DOHH2 (cell line): ENCODE results near the gene TYRO3.
A peak's percentile ranks its signal among the peaks of the same experiment; 100 is the strongest.

Source experiments
- H3F3A ChIP-seq: fragments of 200-600 bp; sonication (generic), shearing (Covaris generic); 2 replicates; pipeline ENCODE4 v1.6.0; 2016; ENCODE audit warnings: antibody characterized with exemption, mild to moderate bottlenecking; ENCODE audit not compliant: control insufficient read depth, insufficient read depth
- H3K27ac ChIP-seq: fragments of 200-600 bp; sonication (generic); 2 replicates; pipeline ENCODE4 v1.5.1; 2014; ENCODE audit warnings: low read depth, mild to moderate bottlenecking, low read length, moderate library complexity
- H3K27me3 ChIP-seq: fragments of 200-600 bp; sonication (generic); 2 replicates; pipeline ENCODE4 v1.6.1; 2014; ENCODE audit warnings: mild to moderate bottlenecking, low read length, mixed read lengths; ENCODE audit not compliant: control insufficient read depth
- H3K36me3 ChIP-seq: fragments of 200-600 bp; sonication (generic); 2 replicates; pipeline ENCODE4 v1.6.1; 2014; ENCODE audit warnings: mild to moderate bottlenecking, low read length, moderate library complexity, mixed read lengths; ENCODE audit not compliant: control insufficient read depth
- H3K4me1 ChIP-seq: fragments of 200-600 bp; sonication (generic); 2 replicates; pipeline ENCODE4 v1.6.1; 2014; ENCODE audit warnings: mild to moderate bottlenecking, low read length, mixed read lengths; ENCODE audit not compliant: control insufficient read depth
- H3K4me2 ChIP-seq: fragments of 200-600 bp; sonication (generic); 2 replicates; pipeline ENCODE4 v1.6.0; 2014; ENCODE audit warnings: mild to moderate bottlenecking, low read length, moderate library complexity
- H3K4me3 ChIP-seq: fragments of 200-600 bp; sonication (generic); 2 replicates; pipeline ENCODE4 v1.5.1; 2014; ENCODE audit warnings: mild to moderate bottlenecking, low read length, mixed read lengths
- H3K79me2 ChIP-seq: fragments of 200-600 bp; sonication (generic); 2 replicates; pipeline ENCODE4 v1.6.1; 2014; ENCODE audit warnings: mild to moderate bottlenecking, low read length, mixed read lengths; ENCODE audit not compliant: control insufficient read depth
- H3K9me2 ChIP-seq: fragments of 200-600 bp; sonication (generic); replicated peaks from 2 replicates; pipeline ENCODE4 v1.6.1; 2014; ENCODE audit warnings: mild to moderate bottlenecking, low read length, mixed read lengths; ENCODE audit not compliant: control insufficient read depth
- H3K9me3 ChIP-seq: fragments of 200-600 bp; sonication (generic); 2 replicates; pipeline ENCODE4 v1.6.1; 2014; ENCODE audit warnings: antibody characterized with exemption, low read length, mixed read lengths; ENCODE audit not compliant: control insufficient read depth, insufficient read depth
- H4K20me1 ChIP-seq: fragments of 200-600 bp; sonication (generic); 2 replicates; pipeline ENCODE4 v1.6.0; 2014; ENCODE audit warnings: low read depth, mild to moderate bottlenecking, antibody characterized with exemption, low read length, moderate library complexity; ENCODE audit not compliant: control insufficient read depth, insufficient read depth
- EZH2phosphoT487 ChIP-seq: fragments of 200-600 bp; sonication (generic); IDR thresholded peaks from 2 replicates; pipeline ENCODE4 v1.6.1; 2017; ENCODE audit warnings: borderline replicate concordance, mild to moderate bottlenecking, antibody characterized with exemption, low read length, moderate library complexity, mixed read lengths
- TF ChIP-seq, protein P1 (sequence below): fragments of 200-600 bp; sonication (generic); IDR thresholded peaks from one replicate; pipeline ENCODE4 v1.5.1; 2014; ENCODE audit warnings: antibody characterized with exemption, mild to moderate bottlenecking, low read depth, low read length; ENCODE audit not compliant: poor library complexity, severe bottlenecking

The TYRO3 gene

DNA sequence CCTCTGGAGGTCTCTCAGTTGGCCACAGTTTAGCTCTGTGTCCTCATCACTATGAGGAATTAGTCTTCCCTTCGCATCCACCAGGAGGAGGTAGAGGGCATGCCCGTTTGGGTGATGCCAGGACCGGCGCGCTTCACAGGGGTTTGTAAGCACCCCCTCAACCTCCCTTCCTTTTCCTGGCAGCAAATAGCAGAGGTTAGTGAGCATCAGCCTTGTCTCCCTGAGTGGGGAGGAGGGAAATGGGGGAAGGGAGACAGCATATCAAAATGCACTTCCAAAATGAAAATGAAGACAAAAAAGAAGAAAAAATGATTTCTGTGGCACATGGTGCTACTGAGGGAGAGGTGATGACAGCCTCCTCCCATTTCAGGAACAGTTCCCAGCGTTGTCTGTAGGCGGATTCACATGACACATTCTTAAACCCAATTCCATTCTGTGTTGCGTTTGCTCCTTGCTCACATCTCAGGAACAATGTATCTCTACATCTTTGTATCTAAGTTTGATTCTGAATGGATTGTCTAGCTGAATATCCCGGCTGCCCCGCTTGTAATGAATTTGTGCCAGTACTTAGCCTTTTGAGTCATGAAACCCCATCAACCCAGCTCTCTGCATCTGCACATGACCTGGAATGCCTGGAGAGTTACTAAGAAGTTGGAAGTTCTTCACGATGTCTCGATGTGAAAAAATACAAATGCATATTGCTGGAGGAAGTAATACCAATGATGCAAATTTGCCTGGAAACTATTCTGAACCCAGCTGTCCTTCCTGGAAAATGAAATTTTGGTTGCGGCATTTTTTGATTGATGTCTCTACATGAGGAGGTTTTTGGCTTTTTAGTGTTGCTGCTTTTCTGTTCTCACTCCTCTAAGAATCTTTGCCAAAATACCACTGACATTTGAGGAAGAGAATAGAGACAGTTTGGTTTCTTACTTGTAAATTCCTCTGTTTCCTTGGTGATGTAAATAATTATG, 45.2 kb downstream of the TYRO3 start:
- no peak overlapping the region for H3K27ac ChIP-seq
- H3K36me3 ChIP-seq, result no peaks in the 10 kb centered on the region
- H3K79me2 ChIP-seq, result no peaks in the 10 kb centered on the region
- H3K4me3 ChIP-seq, result no peak overlapping the region
- H3K4me1 ChIP-seq, result peaks cover 9% of the 10 kb centered on the region
- H3K9me3 ChIP-seq, result no peaks in the 10 kb centered on the region
- H3K27me3 ChIP-seq, result peaks cover 30% of the 10 kb centered on the region
- peak overlapping the region; percentile 14 for H3K4me2 ChIP-seq
- no peaks in the 10 kb centered on the region for H4K20me1 ChIP-seq
- no peaks in the 10 kb centered on the region for H3F3A ChIP-seq
- TF ChIP-seq, protein P1, sequence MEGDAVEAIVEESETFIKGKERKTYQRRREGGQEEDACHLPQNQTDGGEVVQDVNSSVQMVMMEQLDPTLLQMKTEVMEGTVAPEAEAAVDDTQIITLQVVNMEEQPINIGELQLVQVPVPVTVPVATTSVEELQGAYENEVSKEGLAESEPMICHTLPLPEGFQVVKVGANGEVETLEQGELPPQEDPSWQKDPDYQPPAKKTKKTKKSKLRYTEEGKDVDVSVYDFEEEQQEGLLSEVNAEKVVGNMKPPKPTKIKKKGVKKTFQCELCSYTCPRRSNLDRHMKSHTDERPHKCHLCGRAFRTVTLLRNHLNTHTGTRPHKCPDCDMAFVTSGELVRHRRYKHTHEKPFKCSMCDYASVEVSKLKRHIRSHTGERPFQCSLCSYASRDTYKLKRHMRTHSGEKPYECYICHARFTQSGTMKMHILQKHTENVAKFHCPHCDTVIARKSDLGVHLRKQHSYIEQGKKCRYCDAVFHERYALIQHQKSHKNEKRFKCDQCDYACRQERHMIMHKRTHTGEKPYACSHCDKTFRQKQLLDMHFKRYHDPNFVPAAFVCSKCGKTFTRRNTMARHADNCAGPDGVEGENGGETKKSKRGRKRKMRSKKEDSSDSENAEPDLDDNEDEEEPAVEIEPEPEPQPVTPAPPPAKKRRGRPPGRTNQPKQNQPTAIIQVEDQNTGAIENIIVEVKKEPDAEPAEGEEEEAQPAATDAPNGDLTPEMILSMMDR, result peak; percentile 79
- TF ChIP-seq EZH2phosphoT487, result no peak
- no peaks in the 10 kb centered on the region for H3K9me2 ChIP-seq

DNA sequence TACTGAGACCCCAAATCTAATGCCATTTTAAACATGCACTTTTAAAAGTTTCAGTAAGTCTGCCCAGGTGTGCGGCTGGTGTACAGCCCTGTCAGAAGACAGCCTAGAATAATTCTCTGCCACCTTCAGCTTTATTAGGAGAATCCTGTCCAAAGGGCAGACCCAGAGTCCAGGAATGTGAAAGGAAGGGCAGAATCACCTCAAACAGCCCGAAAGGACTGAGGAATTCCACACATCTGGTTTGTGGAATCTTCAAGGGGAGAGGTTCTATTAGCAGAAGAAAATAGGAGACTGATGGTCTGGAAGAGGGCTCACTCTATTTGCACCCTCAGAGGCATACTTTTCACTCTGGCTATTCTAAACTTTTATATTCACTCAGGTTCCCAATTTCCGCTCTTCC, 46.6 kb downstream of the TYRO3 start:
- Histone ChIP-seq H3K4me2 (no peak overlapping the region), H3K27ac (no peak overlapping the region), H3K36me3 (no peaks in the 10 kb centered on the region), H3K79me2 (no peaks in the 10 kb centered on the region), H3K4me1 (peaks cover 9% of the 10 kb centered on the region), H3K4me3 (no peak overlapping the region), H4K20me1 (no peaks in the 10 kb centered on the region), H3F3A (no peaks in the 10 kb centered on the region), H3K9me3 (no peaks in the 10 kb centered on the region), H3K9me2 (no peaks in the 10 kb centered on the region), H3K27me3 (peaks cover 30% of the 10 kb centered on the region)
- TF ChIP-seq EZH2phosphoT487, result no peak
- TF ChIP-seq, protein P1, result no peak

- Histone ChIP-seq H3K27me3 (peaks cover 30% of the 10 kb centered on the region), H3F3A (no peaks in the 10 kb centered on the region), H4K20me1 (no peaks in the 10 kb centered on the region), H3K79me2 (no peaks in the 10 kb centered on the region), H3K4me3 (no peak overlapping the region), H3K4me2 (no peak overlapping the region), H3K36me3 (no peaks in the 10 kb centered on the region), H3K27ac (no peak overlapping the region), H3K4me1 (peaks cover 9% of the 10 kb centered on the region), H3K9me3 (no peaks in the 10 kb centered on the region), H3K9me2 (no peaks in the 10 kb centered on the region)
- no peak for TF ChIP-seq EZH2phosphoT487
- TF ChIP-seq, protein P1, result no peak
Observed at GRCh38 chr15:41606997-41607396, 48.0 kb downstream of the TYRO3 start.
